Activated gamma-delta T cell treated with Interleukin-2 at 50 U/mL for 16 hours (primary cell): Measurements from ENCODE around the gene LCE1A.

Source experiments
- DNase-seq: peaks from one replicate; pipeline ENCODE4 v3.0.0-alpha.2; 2020

Gene LCE1A

GRCh38 chr1:152870831-152871730 is 43.8 kb downstream of the LCE1A start:
- DNase-seq: no peak

GRCh38 chr1:152871731-152872126 is 44.5 kb downstream of the LCE1A start:
- DNase-seq: no peak

GRCh38 chr1:152873495-152873894 is 46.2 kb downstream of the LCE1A start:
- no peak for DNase-seq

- DNase-seq: no peak
Measured at GRCh38 chr1:152876827-152877226, 49.6 kb downstream of the LCE1A start.
